HepG2 (cell line): ENCODE results near the gene GUCY2F. TPM values are rescaled to one million over a fixed set of nuclear protein-coding genes. Genes with fewer than 3 reads are reported as not detected.

Experiments used
- ATAC-seq: fragments of 200-7000 bp; cut with Tn5 transposase; 3 replicates; pipeline ENCODE4 v1.9.1; 2020; ENCODE audit warnings: mild to moderate bottlenecking, moderate library complexity
- BruUV-seq: library from RNA; stranded (reverse); fragments of 400-500 nt; replicated peaks from 2 replicates; lab custom pipeline; 2021; lab: Mats Ljungman, UMichigan
- CTCF ChIA-PET: fragments of 300-600 bp; formaldehyde crosslinking; extraction: SDS; loops from one replicate; lab custom pipeline; 2021; ENCODE audit warnings: low total read pairs, inconsistent platforms, low intra/inter-chr PET ratio; lab: Yijun Ruan, JAX
- POLR2A ChIA-PET: fragments of 350-600 bp; sonication (Branson Sonifier 250); formaldehyde crosslinking; loops from one replicate; lab custom pipeline; 2020; ENCODE audit warnings: antibody characterized with exemption, inconsistent platforms; lab: Yijun Ruan, JAX
- DNase-seq: peaks from one replicate; pipeline ENCODE4 v3.0.0-alpha.2; 2015; ENCODE audit warnings: low spot score
- FAIRE-seq: peaks from 3 replicates; lab custom pipeline; 2011; peaks lifted over from hg19 to GRCh38; lab: Jason Lieb, UNC
- H2AFZ ChIP-seq: one replicate; pipeline ENCODE4 v1.6.1; 2011; ENCODE audit warnings: low read length, inconsistent platforms
- H3K27ac ChIP-seq: fragments of 300-600 bp; 3 replicates; pipeline ENCODE4 v1.8.0; 2011; ENCODE audit warnings: mixed run types, mild to moderate bottlenecking, mixed read lengths, low read length, inconsistent platforms; ENCODE audit not compliant: insufficient read depth; ENCODE audit errors: extremely low read length
- H3K27me3 ChIP-seq, 2 experiments: fragments of 200-600 bp in 1 of 2; 2 replicates in 1 of 2; 3 replicates in 1 of 2; pipeline versions ENCODE4 v1.6.0 to v1.8.0; 2011; ENCODE audit warnings: low read length in 2 of 2, mild to moderate bottlenecking in 2 of 2, moderate library complexity in 2 of 2, inconsistent platforms in 1 of 2; ENCODE audit not compliant: insufficient read depth in 2 of 2, control insufficient read depth in 1 of 2
- H3K36me3 ChIP-seq, 2 experiments: fragments of 200-600 bp in 1 of 2; replicated peaks in 1 of 2; 2 replicates in 1 of 2; 3 replicates in 1 of 2; pipeline versions ENCODE4 v1.5.1 to v1.8.0; 2011; ENCODE audit warnings: low read length in 2 of 2, inconsistent platforms in 1 of 2; ENCODE audit not compliant: insufficient read depth in 2 of 2, control insufficient read depth in 1 of 2
- H3K4me1 ChIP-seq: 2 replicates; pipeline ENCODE4 v1.5.1; 2012; ENCODE audit warnings: low read length, inconsistent platforms; ENCODE audit not compliant: insufficient read depth
- H3K4me2 ChIP-seq: 2 replicates; pipeline ENCODE4 v1.6.0; 2011; ENCODE audit warnings: low read depth, low read length, inconsistent platforms
- H3K4me3 ChIP-seq, 3 experiments: fragments of 200-600 bp in 1 of 3; sonication (generic), shearing (Covaris generic) in 1 of 3; replicated peaks in 1 of 3; 2 replicates each; pipeline ENCODE4 v1.5.1; 2011 to 2016; ENCODE audit warnings: low read length in 3 of 3, inconsistent platforms in 2 of 3, low read depth in 2 of 3, mild to moderate bottlenecking in 2 of 3, control low read depth in 1 of 3, mixed read lengths in 1 of 3; ENCODE audit not compliant: insufficient read depth in 1 of 3
- H3K79me2 ChIP-seq: one replicate; pipeline ENCODE4 v1.6.1; 2011; ENCODE audit warnings: low read length, inconsistent platforms; ENCODE audit not compliant: insufficient read depth
- H3K9ac ChIP-seq: 2 replicates; pipeline ENCODE4 v1.6.0; 2011; ENCODE audit warnings: mild to moderate bottlenecking, low read depth, low read length, inconsistent platforms; ENCODE audit not compliant: insufficient read depth
- H3K9me3 ChIP-seq: 2 replicates; pipeline ENCODE4 v1.5.1; 2012; ENCODE audit warnings: mild to moderate bottlenecking, low read length
- H4K20me1 ChIP-seq: 2 replicates; pipeline ENCODE4 v1.6.0; 2011; ENCODE audit warnings: inconsistent platforms, mild to moderate bottlenecking, low read length, moderate library complexity; ENCODE audit not compliant: insufficient read depth
- BCL6 ChIP-seq: IDR thresholded peaks from 2 replicates; pipeline ENCODE4 v1.6.1; 2016; ENCODE audit warnings: missing genetic modification reagents, missing compliant biosample characterization
- DBP ChIP-seq: sonication (generic); formaldehyde crosslinking; IDR thresholded peaks from 2 replicates; pipeline ENCODE4 v1.4.0; 2020; ENCODE audit warnings: missing genetic modification reagents; ENCODE audit errors: not compliant biosample characterization
- GFI1 ChIP-seq: sonication (generic); formaldehyde crosslinking; IDR thresholded peaks from 2 replicates; pipeline ENCODE4 v1.5.0; 2020; ENCODE audit warnings: missing genetic modification reagents, mild to moderate bottlenecking, borderline replicate concordance
- HINFP ChIP-seq: sonication (generic); formaldehyde crosslinking; IDR thresholded peaks from 2 replicates; pipeline ENCODE4 v1.4.0; 2020; ENCODE audit warnings: low read depth, mild to moderate bottlenecking, missing genetic modification reagents
- KLF11 ChIP-seq: IDR thresholded peaks from 2 replicates; pipeline ENCODE4 v1.6.1; 2016; ENCODE audit warnings: missing compliant biosample characterization
- MBD4 ChIP-seq: IDR thresholded peaks from 2 replicates; pipeline ENCODE4 v1.6.1; 2012; ENCODE audit warnings: low read length, inconsistent platforms, borderline replicate concordance
- ONECUT2 ChIP-seq: sonication (generic); formaldehyde crosslinking; IDR thresholded peaks from 2 replicates; pipeline ENCODE4 v1.4.0; 2020; ENCODE audit warnings: missing genetic modification reagents
- RCOR2 ChIP-seq: IDR thresholded peaks from 2 replicates; pipeline ENCODE4 v1.6.1; 2016; ENCODE audit warnings: missing biosample characterization, missing genetic modification reagents
- SETDB1 ChIP-seq: sonication (generic); formaldehyde crosslinking; IDR thresholded peaks from 2 replicates; pipeline ENCODE4 v1.5.1; 2020; ENCODE audit warnings: missing genetic modification reagents, mild to moderate bottlenecking, borderline replicate concordance
- SNAI1 ChIP-seq: sonication (generic); formaldehyde crosslinking; IDR thresholded peaks from 2 replicates; pipeline ENCODE4 v1.5.0; 2020; ENCODE audit warnings: mild to moderate bottlenecking, missing genetic modification reagents, borderline replicate concordance
- ZBTB1 ChIP-seq: sonication (generic); formaldehyde crosslinking; IDR thresholded peaks from 2 replicates; pipeline ENCODE4 v1.4.0; 2020; ENCODE audit warnings: missing genetic modification reagents, borderline replicate concordance
- ZBTB20 ChIP-seq: sonication (generic); formaldehyde crosslinking; IDR thresholded peaks from 2 replicates; pipeline ENCODE4 v1.8.1; 2023; ENCODE audit warnings: missing genetic modification reagents, low read depth, mild to moderate bottlenecking, borderline replicate concordance
- ZKSCAN8 ChIP-seq: IDR thresholded peaks from 2 replicates; pipeline ENCODE4 v1.6.1; 2016; ENCODE audit warnings: borderline replicate concordance, missing genetic modification reagents, missing compliant biosample characterization
- ZMYM2 ChIP-seq: sonication (generic); formaldehyde crosslinking; IDR thresholded peaks from 2 replicates; pipeline ENCODE4 v1.8.0; 2022; ENCODE audit warnings: mild to moderate bottlenecking, missing genetic modification reagents
- ZNF570 ChIP-seq: sonication (generic); formaldehyde crosslinking; IDR thresholded peaks from 2 replicates; pipeline ENCODE4 v1.4.0; 2020; ENCODE audit warnings: mild to moderate bottlenecking, missing genetic modification reagents, borderline replicate concordance
- ZNF629 ChIP-seq: sonication (generic); formaldehyde crosslinking; conservative IDR thresholded peaks from 2 replicates; pipeline ENCODE4 v1.5.0; 2020; ENCODE audit warnings: missing genetic modification reagents
- ZNF788 ChIP-seq: sonication (generic); formaldehyde crosslinking; IDR thresholded peaks from 2 replicates; pipeline ENCODE4 v1.5.0; 2020; ENCODE audit warnings: mild to moderate bottlenecking, missing genetic modification reagents, borderline replicate concordance
- ZNF83 ChIP-seq: sonication (generic); formaldehyde crosslinking; IDR thresholded peaks from 2 replicates; pipeline ENCODE4 v1.4.0; 2020; ENCODE audit warnings: missing genetic modification reagents, mild to moderate bottlenecking, borderline replicate concordance
- WGBS: methylation state at CpG from one replicate; pipeline ENCODE4 v1.1.6; 2017; ENCODE audit warnings: low lambda C conversion rate; 5-methylcytosine and 5-hydroxymethylcytosine counted together
- in situ Hi-C: cut with HindIII; loops from 2 replicates; pipeline ENCODE4 v1.10.0; 2017; ENCODE audit warnings: low pct_unique_long_range_greater_than_20kb; ENCODE audit not compliant: extremely low pct_ligation_motif_present
- intact Hi-C: fragments of 100-400 bp; cut with micrococcal nuclease; formaldehyde crosslinking; loops from one replicate; pipeline ENCODE4 v1.10.0; 2022; ENCODE audit not compliant: unreplicated experiment
- polyA plus RNA-seq, 8 experiments: library from polyadenylated mRNA; depleted of rRNA in 3 of 8; stranded (reverse) in 7 of 8; unstranded in 1 of 8; fragments of >200 nt; fragmentation: Illumina TruSeq in 4 of 8; extraction: Trizol in 4 of 8; gene quantifications; 2 replicates each; pipeline versions ENCODE4 v1.2.1 to v1.2.3, GENCODE V29; 2011 to 2016; ENCODE audit warnings: low read depth in 4 of 8, missing spikeins in 1 of 8, mixed read lengths in 1 of 8; ENCODE audit not compliant: insufficient read depth in 1 of 8
- total RNA-seq, 5 experiments: library from RNA; depleted of rRNA; stranded (reverse); fragments of >200 nt; fragmentation: Illumina TruSeq; extraction: Trizol; gene quantifications; 2 replicates each; pipeline ENCODE4 v1.2.3, GENCODE V29; 2016; ENCODE audit warnings: low read depth in 1 of 5

GUCY2F gene
- total and polyA plus RNA-seq, 2 of the 13 experiments (the other 11 are each of a cell fraction or from before 2014, with no cell fraction given), result 0.03 TPM; not detected in 1

GRCh38 chrX:109362101-109362500, 119.8 kb downstream of the GUCY2F start:
- intact Hi-C loops, result no loop called here
- in situ Hi-C loops, result no loop called here
- Histone ChIP-seq H3K36me3 (no peaks in the 10 kb centered on the region), H3K27me3 (no peaks in the 10 kb centered on the region), H3K4me1 (no peaks in the 10 kb centered on the region), H4K20me1 (no peaks in the 10 kb centered on the region), H3K4me2 (no peak overlapping the region), H2AFZ (no peak overlapping the region), H3K79me2 (no peaks in the 10 kb centered on the region), H3K9me3 (no peaks in the 10 kb centered on the region), H3K4me3 (no peak overlapping the region), H3K27ac (no peak overlapping the region), H3K9ac (no peak overlapping the region)
- ATAC-seq (no peak), FAIRE-seq (no peak), DNase-seq (no peak)
- TF ChIP-seq ZNF570 (CRISPR knock-in tag) (no peak), ZKSCAN8 (CRISPR knock-in tag) (no peak), SETDB1 (CRISPR knock-in tag) (no peak), BCL6 (no peak)
- CTCF ChIA-PET, result no interaction called here
- 26% methylated on average over 4 of the region's 4 CpGs for WGBS
- BruUV-seq, result no TSS peak
- POLR2A ChIA-PET, result no interaction called here

DNA sequence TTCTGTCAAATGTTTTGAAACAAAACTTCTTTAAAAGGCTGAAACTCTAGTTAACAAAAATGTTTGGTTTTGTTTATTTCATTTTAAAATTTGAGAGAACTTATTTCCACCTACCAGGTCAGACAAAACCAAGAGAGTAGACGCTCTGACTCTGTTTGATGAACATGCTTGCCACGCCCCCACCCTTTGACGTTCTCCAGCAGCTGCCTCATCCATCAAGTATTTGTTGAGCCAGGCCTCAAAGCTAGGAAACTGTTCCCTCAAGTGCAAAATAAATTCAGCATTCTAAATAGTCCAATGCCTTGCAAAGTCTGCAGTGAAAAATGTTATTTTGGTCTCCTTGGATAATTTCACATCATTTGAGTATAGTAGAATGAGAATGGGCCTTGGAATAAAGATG, 121.6 kb downstream of the GUCY2F start:
- Histone ChIP-seq H3K27me3 (no peaks in the 10 kb centered on the region), H3K4me3 (no peak overlapping the region), H3K27ac (no peak overlapping the region), H3K36me3 (no peaks in the 10 kb centered on the region), H3K9me3 (no peaks in the 10 kb centered on the region), H3K4me2 (no peak overlapping the region), H2AFZ (no peak overlapping the region), H3K4me1 (no peaks in the 10 kb centered on the region), H3K9ac (no peak overlapping the region), H3K79me2 (no peaks in the 10 kb centered on the region), H4K20me1 (no peaks in the 10 kb centered on the region)
- DNase-seq, result no peak
- no peak for ATAC-seq
- no TSS peak for BruUV-seq
- in situ Hi-C loops (no loop called here), intact Hi-C loops (no loop called here)
- FAIRE-seq, result no peak
- ChIA-PET POLR2A (no interaction called here), CTCF (no interaction called here)
- 6% methylated on average over 3 of the region's 3 CpGs for WGBS
- TF ChIP-seq KLF11 (CRISPR knock-in tag) (no peak), ONECUT2 (CRISPR knock-in tag) (no peak), RCOR2 (no peak), SNAI1 (CRISPR knock-in tag) (no peak), HINFP (CRISPR knock-in tag) (no peak), ZNF83 (CRISPR knock-in tag) (no peak), ZBTB20 (CRISPR knock-in tag) (no peak), ZMYM2 (CRISPR knock-in tag) (no peak), GFI1 (no peak), ZBTB1 (CRISPR knock-in tag) (no peak), DBP (CRISPR knock-in tag) (no peak), MBD4 (no peak), ZNF629 (CRISPR knock-in tag) (no peak), ZNF788 (CRISPR knock-in tag) (no peak)
